HG02588 (cell line): ENCODE results near the gene SDK1.
"Not testable (repeated sequence)": the region's sequence is repeated elsewhere in the genome, so short reads cannot be mapped to it uniquely, and the experiment has no call there.

Experiments
- ATAC-seq: cut with Tn5 transposase; IDR thresholded peaks from one replicate; pipeline ENCODE4 v1.9.1; 2021; ENCODE audit warnings: mild to moderate bottlenecking, moderate library complexity; ENCODE audit not compliant: unreplicated experiment

SDK1 gene

DNA sequence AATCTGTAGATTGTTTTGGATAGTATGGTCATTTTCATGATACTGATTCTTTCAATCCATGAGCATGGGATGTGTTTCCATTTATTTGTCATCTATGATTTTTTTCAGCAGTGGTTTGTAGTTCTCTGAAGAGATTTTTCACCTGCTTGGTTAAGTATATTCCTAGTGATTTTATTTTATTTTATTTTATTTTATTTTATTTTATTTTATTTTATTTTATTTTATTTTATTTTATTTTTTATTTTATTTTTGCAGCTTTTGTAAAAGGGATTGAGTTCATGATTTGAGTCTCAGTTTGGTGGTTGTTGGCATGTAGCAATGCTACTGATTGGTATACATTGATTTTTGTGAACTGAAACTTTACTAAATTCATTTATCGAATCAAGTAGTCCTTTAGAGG lies 404.2 kb downstream of the SDK1 start:
- no peak for ATAC-seq

DNA sequence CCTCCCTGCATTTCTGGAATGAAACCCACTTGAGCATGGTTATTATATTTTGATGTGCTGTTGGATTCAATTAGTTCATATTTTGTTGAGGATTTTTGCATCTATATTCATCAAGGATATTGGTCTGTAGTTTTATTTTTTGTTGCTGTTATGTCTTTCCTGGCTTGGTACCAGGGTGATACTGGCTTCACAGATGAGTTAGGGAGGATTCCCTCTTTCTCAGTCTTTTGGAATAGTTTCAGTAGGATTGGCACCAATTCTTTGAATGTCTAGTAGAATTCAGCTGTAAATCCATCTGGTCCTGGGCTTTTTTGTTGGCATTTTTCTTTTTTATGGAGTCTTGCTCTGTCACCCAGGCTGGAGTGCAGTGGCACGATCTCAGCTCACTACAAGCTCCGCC lies 405.0 kb downstream of the SDK1 start:
- ATAC-seq = not testable (repeated sequence)

DNA sequence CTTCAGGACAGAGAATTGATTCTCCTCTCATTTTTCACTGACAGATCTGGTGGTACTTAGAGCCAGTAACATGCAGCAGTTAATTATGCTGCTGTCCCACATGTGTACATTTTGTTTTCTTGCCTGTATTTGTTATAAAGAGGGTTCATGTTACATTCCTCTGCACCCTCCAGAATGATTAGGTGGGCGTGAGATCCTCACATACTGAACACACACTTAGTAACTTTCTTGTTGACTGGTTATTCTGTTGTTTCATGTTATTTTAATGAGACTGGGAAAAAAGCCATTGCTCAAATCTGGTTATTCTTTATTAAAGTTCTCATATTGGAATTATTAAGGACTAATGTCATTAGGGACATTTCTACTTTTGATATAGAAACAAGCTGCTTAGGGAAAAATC lies 409.1 kb downstream of the SDK1 start:
- no peak for ATAC-seq

DNA sequence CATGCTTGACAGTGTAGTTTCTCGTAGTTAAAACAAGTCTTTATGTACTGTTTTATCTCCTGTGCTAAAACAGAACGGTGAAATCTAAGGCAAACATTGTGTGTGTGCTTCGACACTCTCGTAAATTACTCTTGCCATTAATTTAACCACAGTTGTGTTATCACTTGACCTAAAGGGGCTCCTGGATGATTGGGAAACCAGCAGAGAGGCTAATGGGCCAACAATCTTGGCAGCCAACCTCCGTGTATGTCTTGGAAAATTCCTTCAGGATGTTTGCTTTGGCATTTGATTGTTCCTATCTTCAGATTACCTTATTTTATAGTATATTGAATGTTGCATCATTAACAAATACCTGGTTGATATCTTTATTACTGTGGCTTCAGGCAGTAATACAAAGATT lies 409.5 kb downstream of the SDK1 start:
- no peak for ATAC-seq

DNA sequence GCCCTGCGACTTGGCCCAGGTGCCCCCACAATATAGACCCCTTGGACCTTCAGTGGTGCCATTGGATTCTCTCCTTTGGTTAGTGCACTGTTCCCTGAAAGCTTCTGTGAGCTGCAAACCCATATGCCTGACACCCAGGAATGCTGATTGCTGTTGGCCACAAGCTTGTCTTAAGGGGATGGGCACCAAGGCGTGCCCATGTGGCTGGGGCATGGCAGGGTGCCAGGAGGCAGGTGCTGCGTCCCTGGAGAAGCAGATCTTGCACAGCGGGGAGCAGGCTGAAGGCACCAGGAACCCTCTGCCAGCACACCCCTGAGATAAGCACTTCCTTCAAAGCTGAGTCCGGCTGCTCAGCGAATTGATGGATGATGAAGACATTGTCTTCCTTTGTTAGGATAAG lies 411.8 kb downstream of the SDK1 start:
- no peak for ATAC-seq

DNA sequence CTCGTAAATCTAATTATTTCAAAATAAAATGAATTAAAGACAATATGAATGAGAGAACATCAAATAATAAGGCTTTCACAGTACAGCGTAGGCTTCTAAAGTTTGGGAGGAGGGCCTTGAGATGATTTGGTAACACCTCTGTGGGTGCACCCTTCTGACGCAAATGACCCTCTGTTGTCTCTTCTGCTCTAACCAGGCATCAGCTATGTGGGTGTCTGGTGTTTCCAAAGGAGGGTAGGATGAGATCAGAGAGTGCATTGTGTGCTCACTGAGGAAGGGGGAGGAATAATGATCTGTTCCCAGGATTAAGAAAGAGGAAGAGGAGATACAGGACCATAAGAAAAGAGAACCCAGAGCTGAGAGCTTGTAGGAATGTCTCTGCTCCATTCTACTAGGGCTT lies 420.4 kb downstream of the SDK1 start:
- no peak for ATAC-seq

DNA sequence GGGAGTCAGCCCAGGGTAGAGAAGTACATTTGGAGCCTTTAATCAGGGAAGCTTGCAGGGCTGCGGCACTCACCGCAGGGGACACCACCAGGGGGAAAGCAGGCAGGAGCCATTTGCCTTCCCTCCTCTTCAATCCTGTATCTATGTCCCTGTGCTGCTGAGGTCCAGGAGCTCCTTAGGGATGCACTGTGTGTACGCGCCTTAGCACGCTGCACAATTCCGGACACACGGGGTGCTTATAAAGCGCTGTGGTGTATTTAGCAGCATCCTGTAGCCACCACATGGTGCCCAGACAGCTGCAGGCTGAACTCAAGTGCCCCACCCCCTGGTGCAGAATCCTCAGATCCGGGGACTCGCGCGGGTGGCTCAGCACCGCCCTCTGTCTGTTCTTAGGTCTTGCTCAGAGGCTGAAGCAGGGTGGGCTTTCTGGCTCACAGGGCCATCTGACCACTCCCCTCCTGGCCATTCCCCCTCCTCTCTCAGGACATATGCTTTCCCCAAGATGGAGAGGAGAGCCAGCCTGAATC lies 421.4 kb downstream of the SDK1 start:
- no peak for ATAC-seq

DNA sequence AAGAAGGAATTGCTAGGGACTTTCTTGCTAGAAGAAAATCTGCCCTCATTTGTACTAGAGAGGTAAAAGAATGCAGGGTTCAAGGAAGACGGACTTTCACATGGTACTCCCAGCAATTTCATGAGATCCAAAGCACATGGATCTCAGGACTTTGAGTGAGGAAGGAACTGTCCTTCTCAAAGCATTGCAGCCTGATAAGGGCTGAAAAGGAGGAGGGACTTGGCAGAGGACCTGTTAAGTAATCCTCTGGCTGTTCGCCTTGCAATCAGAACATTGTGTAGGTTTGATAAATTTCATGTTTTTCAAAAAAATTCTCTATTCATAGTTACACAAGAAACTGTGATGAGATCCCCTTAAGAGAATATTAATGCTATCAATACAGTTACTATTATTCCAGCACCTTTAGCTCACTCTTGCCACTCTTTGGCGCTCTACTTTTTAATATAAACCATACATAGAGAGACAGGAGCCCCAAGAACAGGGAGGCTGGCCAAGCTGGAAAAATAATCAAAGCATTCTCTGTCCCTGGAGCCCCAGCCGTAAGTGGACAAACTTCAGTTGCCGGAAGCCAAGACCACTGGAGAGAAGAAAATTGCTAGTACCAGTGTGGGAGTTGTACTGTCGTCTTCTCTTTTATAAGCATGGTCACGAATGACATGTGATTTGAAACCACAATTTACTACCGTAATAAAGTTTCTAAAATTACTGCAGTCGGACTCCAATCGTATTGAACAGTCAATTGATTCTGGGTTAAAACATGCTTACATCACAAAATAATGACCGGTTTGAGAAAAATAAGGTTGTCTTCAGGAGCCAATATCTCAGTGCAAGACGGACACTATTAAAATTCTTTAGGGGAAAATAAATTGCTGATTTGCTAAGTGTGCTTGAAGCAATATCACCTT lies 424.4 kb downstream of the SDK1 start:
- ATAC-seq = no peak

DNA sequence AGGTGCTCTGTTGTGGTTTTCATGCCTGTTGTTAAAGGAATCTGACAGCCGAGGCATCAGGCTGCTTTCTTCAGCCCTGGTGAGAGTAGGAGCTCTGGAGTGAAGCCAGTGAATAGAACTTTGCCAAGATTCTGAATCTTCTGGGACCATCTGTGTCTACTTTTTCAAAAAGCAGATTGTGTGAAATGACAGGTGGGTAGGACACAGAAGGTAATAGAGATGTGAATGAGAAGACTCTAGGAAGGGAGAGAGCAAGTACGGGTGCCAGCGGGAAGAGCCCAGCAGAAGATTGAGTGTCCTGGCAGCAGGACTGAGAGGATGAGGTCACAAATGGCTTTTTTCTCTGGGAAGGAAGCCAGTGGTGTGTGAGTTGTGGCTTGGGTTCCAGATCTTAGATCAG lies 429.2 kb downstream of the SDK1 start:
- no peak for ATAC-seq

DNA sequence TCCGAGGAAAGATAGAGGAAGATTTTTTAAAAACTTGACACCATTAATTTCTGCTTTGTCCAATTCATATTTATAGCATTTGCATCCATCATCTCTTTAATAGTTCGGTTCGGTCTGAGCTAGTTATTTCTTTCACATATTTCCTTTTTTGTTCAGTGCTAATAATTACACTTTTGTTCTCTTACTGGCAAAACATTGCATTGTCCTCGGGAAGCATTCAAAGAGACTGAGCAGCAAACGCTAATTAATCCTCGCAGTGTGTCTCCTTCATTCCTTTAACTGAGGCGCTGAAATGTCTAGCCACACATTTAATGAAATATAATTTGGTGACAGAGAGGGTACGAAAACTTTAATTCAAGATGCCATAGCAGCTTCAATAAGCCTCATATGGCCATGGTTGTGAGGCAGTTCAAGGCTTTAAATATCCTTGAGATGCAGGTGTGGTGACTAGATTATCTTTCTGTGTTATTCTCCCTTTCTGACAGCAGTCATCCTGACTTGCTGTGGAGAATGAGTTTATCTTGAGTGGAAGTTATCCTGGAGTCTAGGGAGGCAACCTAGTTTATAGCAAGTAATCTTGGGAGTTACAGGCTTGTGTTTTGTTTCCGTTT lies 431.4 kb downstream of the SDK1 start:
- no peak for ATAC-seq

DNA sequence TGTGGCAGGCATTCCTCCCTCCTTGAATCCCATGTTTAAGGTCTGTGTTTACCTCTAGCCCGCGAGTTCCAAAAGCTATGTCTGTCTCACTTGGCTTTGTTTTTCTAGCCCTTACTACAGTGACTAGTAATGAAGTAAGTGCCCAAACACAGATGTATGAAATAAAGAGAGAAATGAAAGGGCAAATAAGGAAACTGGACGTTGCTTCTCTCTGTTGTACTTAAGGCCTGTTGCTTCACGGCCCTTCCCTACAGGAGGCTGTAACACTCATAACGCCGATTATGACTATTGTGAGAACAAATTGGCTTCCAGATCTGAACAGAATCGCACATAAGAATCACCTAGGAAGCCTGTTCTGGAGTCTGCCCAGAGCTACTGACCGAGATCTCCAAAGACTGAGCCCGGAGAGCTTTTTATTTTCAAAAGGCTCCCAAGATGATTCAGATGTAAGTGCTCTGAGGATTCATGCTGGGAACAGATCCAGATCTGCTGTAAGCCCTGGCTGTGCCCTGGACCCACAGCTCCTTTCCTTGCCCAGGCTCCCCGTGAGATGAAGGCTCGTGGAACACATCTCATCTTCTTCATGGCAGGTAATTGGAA lies 432.6 kb downstream of the SDK1 start:
- ATAC-seq = no peak

DNA sequence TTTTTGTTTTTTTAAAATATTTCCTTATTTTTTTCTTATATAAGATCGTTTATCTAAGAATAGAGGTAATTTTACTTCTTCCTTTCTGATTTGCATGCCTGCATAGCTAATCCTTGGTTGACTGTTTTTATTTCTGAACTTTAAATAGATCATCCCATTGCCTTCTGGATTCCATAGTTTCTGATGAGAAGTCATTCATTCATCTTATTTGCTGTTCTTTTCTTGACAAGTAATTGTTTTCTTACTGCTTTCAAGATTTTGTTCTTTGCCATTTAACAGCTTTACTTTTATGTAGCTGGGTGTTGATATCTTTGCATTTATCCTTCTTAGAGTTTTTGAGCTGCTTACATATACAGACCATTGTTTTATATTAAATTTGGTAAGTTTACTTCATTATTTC lies 437.9 kb downstream of the SDK1 start:
- no peak for ATAC-seq

DNA sequence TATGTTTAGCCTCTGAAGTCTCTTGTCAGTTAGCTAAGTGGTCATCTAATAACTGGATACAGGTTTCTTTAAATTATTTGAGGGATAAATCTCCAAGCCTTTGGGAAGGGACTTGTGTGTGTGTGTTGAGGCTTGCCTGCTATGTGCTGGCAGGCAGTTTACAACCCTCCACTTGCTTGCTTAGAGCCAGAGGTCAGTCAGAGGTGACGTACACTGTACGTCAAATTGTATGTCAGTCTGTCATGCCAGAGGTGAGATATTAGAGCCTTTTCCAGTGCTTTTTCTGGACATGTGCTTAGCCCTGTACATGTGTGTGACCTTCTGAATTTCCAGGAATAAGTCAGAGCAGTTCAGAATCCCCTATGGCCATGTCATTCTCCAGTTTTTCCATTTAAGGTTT lies 438.9 kb downstream of the SDK1 start:
- ATAC-seq = no peak

DNA sequence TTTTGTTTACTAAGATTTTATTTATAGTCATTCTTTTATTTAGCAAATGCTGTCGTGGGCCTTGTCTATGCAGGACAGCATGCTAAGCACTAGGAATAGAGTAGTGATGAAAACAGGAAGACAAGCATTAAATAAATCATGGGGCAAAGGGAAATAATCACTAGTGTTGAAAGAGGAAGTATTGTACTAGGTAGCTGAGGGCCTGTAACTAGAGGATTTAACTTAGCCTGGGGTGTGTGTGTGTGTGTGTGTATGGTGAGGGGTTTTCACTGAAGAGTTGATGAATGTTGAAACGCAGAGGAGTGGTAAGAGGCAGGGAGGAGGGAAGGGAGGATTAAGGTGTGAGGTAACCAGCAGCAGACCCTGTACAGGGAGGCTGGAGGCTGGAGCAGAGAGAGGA lies 446.4 kb downstream of the SDK1 start:
- no peak for ATAC-seq

DNA sequence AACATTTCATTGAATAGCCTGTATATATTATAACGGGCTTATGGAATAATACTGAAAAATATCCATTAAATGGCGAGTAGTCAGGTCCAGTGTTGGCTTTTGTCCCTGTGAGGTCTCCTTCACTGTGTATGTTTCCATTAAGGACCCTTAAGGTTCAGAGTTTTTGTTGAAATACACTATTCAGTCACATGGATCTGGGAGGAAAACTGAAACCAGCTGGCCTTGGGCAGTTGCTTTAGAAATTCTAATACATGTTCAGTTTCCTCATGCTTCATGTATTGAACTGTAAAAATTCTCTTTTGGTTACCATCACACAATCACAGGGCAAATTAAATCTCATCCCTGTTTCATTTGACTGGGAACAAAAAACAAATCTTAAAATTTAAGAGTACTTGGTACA lies 447.3 kb downstream of the SDK1 start:
- no peak for ATAC-seq

DNA sequence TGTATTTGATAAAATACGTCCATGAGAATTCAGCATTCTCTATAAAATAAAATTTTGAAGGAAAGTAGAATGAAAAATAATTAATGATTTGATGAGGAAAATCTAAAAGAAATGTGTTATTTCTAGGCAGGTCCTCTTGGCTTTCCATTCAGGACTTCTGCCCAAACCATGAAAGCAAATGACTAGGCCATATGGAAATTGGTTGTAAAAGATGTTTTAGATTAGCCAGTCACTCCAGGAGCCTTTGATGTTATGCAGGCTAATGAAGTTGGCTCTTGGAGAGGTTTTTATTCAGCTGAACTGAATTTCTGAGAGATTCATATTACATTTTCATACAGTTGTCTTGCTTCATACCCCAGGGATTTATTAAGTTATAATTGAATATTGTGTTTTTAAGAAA lies 452.8 kb downstream of the SDK1 start:
- ATAC-seq = no peak

DNA sequence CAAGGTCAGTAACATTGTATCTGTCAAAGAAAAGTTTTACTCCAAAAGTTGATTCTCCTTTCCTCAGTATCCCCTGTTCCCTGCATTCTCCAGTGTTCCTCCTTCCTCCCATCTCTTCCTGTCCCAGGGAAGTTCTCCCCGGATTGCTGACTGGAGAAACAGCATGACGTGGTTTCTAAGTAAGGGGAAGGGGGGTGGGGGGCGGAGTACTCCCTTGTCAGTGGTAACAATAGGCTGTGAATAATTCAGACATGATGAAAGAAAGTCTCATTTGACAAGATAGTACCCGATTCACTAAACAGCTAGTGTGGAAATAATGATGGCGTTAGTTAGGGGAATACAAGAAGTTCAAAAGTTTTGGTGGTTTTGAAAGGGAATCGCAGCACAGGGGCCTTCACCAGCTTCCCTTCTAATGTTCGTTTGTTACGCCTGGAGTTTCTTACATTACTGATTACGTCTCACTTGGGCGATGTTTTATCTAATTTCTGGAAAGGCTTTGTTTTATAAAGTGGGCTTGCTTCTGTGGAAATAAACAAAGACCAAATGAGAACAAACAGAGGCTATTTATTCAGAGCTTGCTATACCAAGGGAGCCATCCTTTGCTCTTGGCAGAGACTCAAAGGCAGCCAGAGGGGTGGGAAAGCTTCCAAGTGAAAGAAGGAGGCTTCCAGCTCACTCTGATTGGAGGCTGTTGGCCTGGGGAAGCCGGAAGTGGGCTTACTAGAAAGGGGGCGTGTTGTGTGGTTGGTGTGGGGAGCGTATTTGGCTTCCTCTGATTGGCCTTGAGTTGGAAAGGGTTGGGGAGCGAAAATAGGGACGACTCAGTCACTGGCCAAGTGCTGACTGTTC lies 453.7 kb downstream of the SDK1 start:
- ATAC-seq = no peak

DNA sequence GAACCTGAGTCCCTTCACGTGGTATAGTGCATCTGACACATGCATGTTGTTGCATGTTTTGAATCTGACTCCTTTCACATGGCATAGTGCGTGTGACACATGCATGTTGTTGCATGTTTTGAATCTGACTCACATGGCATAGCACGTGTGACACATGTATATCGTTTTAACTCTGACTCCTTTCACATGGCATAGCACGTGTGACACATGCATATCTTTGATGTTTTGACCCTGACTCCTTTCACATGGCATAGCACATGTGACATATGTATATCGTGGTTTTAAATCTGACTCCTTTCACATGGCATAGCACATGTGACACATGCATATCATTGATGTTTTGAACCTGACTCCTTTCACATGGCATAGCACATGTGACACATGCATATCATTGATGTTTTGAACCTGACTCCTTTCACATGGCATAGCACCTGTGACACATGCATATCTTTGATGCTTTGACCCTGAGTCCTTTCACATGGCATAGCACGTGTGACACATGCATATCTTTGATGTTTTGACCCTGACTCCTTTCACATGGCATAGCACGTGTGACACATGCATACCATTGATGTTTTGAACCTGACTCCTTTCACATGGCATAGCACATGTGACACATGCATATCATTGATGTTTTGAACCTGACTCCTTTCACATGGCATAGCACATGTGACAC lies 454.9 kb downstream of the SDK1 start:
- not testable (repeated sequence) for ATAC-seq

DNA sequence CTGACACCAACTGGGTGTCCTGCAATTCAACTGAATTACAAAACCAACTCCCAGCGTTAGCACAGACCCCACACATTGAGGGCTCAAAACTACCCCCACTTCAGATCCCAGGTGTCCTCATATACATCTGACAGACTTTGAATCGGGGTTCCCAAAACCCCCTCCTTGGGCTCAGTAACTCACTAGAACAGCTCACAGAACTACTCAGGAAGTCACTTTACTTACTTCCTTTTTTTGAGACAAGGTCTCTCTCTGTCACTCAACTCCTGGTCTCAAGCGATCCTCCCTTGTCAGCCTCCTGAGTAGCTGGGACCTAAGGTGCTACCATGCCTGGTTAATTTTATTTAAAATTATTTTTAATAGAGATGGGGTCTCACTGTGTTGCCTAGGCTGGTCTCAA lies 456.0 kb downstream of the SDK1 start:
- ATAC-seq = no peak

DNA sequence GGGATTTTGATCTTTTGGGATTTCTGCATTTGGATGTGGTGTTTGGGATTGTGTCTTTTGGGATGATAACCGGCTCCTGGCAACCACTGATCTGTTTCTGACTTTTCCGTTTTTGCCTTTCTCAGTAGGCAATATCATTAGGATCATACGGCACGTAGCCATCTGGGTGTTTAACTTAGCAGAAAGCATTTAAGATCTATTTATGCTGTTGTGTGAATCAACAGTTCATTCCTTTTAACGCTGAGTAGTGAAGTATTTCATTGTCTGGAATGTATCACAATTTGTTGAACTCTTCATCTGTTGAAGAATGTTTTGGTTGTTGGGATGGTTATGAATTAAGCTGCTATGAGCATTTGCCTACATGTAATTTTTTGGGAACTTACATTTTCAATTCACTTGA lies 459.6 kb downstream of the SDK1 start:
- ATAC-seq = no peak
